ENCODE results near the gene SASH1. TPM values are rescaled to one million over a fixed set of nuclear protein-coding genes. Genes with fewer than 3 reads are reported as not detected.

The SASH1 gene
- total RNA-seq, 1 experiment from 2014 or later = 27.4 TPM

DNA sequence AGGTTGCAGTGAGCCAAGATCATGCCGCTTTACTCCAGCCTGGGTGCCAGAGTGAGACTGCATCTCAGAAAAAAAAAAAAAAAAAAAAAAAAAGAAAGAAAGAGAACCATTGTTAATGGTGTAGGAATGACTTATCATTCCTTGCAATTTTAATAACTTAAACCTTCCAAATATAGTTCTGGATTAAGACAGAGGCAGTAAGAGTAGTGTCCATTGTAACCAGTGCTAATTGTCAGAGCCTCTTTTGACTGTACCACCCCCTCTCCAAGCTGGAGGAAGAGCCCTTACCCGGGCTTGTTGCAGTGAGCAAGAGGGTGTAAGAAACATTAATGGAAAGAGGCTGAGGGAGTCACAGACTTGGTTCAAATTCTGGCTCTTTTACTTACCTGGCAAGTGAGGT is 53.8 kb downstream of the SASH1 start:
- no peaks in the 10 kb centered on the region for H3K27me3 Mint-ChIP-seq (ENCODE audit: low read depth)
- TF ChIP-seq GABPB1 (CRISPR knock-in tag; IDR thresholded peaks at IDR 0.05) (no peak), TP53 (CRISPR knock-in tag; IDR thresholded peaks at IDR 0.05) (no peak), HMGA2 (CRISPR knock-in tag; IDR thresholded peaks at IDR 0.05) (no peak), RORB (CRISPR knock-in tag; IDR thresholded peaks at IDR 0.05) (no peak), JAZF1 (CRISPR knock-in tag; IDR thresholded peaks at IDR 0.05) (no peak), NFATC4 (CRISPR knock-in tag; IDR thresholded peaks at IDR 0.05) (no peak), RELA (CRISPR knock-in tag; IDR thresholded peaks at IDR 0.05; ENCODE audit: borderline replicate concordance) (no peak), ZNF219 (CRISPR knock-in tag; IDR thresholded peaks at IDR 0.05; ENCODE audit: borderline replicate concordance) (no peak), CREM (CRISPR knock-in tag; IDR thresholded peaks at IDR 0.05) (no peak), CBFB (CRISPR knock-in tag; IDR thresholded peaks at IDR 0.05; ENCODE audit: low read depth) (no peak)
- TF ChIP-seq, protein P1, sequence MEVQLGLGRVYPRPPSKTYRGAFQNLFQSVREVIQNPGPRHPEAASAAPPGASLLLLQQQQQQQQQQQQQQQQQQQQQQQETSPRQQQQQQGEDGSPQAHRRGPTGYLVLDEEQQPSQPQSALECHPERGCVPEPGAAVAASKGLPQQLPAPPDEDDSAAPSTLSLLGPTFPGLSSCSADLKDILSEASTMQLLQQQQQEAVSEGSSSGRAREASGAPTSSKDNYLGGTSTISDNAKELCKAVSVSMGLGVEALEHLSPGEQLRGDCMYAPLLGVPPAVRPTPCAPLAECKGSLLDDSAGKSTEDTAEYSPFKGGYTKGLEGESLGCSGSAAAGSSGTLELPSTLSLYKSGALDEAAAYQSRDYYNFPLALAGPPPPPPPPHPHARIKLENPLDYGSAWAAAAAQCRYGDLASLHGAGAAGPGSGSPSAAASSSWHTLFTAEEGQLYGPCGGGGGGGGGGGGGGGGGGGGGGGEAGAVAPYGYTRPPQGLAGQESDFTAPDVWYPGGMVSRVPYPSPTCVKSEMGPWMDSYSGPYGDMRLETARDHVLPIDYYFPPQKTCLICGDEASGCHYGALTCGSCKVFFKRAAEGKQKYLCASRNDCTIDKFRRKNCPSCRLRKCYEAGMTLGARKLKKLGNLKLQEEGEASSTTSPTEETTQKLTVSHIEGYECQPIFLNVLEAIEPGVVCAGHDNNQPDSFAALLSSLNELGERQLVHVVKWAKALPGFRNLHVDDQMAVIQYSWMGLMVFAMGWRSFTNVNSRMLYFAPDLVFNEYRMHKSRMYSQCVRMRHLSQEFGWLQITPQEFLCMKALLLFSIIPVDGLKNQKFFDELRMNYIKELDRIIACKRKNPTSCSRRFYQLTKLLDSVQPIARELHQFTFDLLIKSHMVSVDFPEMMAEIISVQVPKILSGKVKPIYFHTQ (CRISPR knock-in tag; IDR thresholded peaks at IDR 0.05) = no peak
- TF ChIP-seq, protein P2, sequence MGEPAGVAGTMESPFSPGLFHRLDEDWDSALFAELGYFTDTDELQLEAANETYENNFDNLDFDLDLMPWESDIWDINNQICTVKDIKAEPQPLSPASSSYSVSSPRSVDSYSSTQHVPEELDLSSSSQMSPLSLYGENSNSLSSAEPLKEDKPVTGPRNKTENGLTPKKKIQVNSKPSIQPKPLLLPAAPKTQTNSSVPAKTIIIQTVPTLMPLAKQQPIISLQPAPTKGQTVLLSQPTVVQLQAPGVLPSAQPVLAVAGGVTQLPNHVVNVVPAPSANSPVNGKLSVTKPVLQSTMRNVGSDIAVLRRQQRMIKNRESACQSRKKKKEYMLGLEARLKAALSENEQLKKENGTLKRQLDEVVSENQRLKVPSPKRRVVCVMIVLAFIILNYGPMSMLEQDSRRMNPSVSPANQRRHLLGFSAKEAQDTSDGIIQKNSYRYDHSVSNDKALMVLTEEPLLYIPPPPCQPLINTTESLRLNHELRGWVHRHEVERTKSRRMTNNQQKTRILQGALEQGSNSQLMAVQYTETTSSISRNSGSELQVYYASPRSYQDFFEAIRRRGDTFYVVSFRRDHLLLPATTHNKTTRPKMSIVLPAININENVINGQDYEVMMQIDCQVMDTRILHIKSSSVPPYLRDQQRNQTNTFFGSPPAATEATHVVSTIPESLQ (CRISPR knock-in tag; IDR thresholded peaks at IDR 0.05) = no peak
- TF ChIP-seq, protein P3, sequence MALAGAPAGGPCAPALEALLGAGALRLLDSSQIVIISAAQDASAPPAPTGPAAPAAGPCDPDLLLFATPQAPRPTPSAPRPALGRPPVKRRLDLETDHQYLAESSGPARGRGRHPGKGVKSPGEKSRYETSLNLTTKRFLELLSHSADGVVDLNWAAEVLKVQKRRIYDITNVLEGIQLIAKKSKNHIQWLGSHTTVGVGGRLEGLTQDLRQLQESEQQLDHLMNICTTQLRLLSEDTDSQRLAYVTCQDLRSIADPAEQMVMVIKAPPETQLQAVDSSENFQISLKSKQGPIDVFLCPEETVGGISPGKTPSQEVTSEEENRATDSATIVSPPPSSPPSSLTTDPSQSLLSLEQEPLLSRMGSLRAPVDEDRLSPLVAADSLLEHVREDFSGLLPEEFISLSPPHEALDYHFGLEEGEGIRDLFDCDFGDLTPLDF (CRISPR knock-in tag; IDR thresholded peaks at IDR 0.05) = no peak
- TF ChIP-seq, protein P4, sequence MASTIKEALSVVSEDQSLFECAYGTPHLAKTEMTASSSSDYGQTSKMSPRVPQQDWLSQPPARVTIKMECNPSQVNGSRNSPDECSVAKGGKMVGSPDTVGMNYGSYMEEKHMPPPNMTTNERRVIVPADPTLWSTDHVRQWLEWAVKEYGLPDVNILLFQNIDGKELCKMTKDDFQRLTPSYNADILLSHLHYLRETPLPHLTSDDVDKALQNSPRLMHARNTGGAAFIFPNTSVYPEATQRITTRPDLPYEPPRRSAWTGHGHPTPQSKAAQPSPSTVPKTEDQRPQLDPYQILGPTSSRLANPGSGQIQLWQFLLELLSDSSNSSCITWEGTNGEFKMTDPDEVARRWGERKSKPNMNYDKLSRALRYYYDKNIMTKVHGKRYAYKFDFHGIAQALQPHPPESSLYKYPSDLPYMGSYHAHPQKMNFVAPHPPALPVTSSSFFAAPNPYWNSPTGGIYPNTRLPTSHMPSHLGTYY (CRISPR knock-in tag; IDR thresholded peaks at IDR 0.05) = no peak
- peaks cover 20% of the 10 kb centered on the region for H3K4me1 Mint-ChIP-seq
- ChIA-PET CTCF (interaction anchor here (0.7 to 0.8 kb wide), 2 partner anchors 11 to 13 kb away, joined by 3 to 4 read pairs; no protein-coding TSS in a partner anchor), POLR2A (no interaction called here)
- DNase-seq (ENCODE audit: low spot score) = no peak
- H3K4me3 Mint-ChIP-seq = no peak overlapping the region
- no peak for ATAC-seq
- H3K36me3 Mint-ChIP-seq = peaks cover 7% of the 10 kb centered on the region
- no peaks in the 10 kb centered on the region for H3K9me3 Mint-ChIP-seq
- no peak overlapping the region for H3K27ac Mint-ChIP-seq

DNA sequence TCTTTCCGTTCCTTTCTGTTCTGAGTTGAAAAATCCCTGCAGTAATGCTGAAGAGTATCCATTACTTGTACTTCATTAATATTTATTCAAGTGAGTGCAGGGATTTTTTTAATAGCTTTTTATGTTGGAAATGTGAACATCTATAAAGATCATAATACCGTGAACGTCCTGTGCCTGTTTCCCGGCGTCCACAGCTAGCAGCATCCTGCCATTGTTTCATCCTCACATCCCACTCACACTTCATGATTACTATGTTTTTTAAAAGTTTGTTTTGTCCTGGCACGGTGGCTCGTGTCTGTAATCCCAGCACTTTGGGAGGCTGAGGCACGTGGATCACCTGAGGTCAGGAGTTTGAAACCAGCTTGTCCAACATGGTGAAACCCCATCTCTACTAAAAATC is 54.3 kb downstream of the SASH1 start:
- ATAC-seq (no peak), DNase-seq (ENCODE audit: low spot score) (no peak)
- CTCF ChIA-PET = interaction anchor here (0.7 kb wide), 1 partner anchor 13 kb away, joined by 4 read pairs; no protein-coding TSS in a partner anchor
- POLR2A ChIA-PET = no interaction called here
- Mint-ChIP-seq H3K36me3 (peaks cover 6% of the 10 kb centered on the region), H3K9me3 (no peaks in the 10 kb centered on the region), H3K27ac (no peak overlapping the region), H3K4me3 (no peak overlapping the region), H3K4me1 (peaks cover 25% of the 10 kb centered on the region), H3K27me3 (ENCODE audit: low read depth) (no peaks in the 10 kb centered on the region)
- TF ChIP-seq, protein P5, sequence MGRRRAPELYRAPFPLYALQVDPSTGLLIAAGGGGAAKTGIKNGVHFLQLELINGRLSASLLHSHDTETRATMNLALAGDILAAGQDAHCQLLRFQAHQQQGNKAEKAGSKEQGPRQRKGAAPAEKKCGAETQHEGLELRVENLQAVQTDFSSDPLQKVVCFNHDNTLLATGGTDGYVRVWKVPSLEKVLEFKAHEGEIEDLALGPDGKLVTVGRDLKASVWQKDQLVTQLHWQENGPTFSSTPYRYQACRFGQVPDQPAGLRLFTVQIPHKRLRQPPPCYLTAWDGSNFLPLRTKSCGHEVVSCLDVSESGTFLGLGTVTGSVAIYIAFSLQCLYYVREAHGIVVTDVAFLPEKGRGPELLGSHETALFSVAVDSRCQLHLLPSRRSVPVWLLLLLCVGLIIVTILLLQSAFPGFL (CRISPR knock-in tag; IDR thresholded peaks at IDR 0.05; ENCODE audit: borderline replicate concordance) = no peak
- no peak for TF ChIP-seq FOXP1 (CRISPR knock-in tag; IDR thresholded peaks at IDR 0.05; ENCODE audit: borderline replicate concordance)
- TF ChIP-seq CREB1 (CRISPR knock-in tag; IDR thresholded peaks at IDR 0.05) = no peak
- no peak for TF ChIP-seq JUN (CRISPR knock-in tag; IDR thresholded peaks at IDR 0.05)
- no peak for TF ChIP-seq PRRX2 (CRISPR knock-in tag; IDR thresholded peaks at IDR 0.05)
- TF ChIP-seq ZNF396 (CRISPR knock-in tag; IDR thresholded peaks at IDR 0.05; ENCODE audit: borderline replicate concordance) = no peak
- TF ChIP-seq ZNF219 (CRISPR knock-in tag; IDR thresholded peaks at IDR 0.05; ENCODE audit: borderline replicate concordance) = no peak

Measured in WTC11 (cell line).